Smooth muscle cell (in vitro differentiated cells): ENCODE results near the gene DMD. TPM values are rescaled to one million over a fixed set of nuclear protein-coding genes. Genes with fewer than 3 reads are reported as not detected.

ENCODE experiments used
- DNase-seq: peaks from one replicate; lab custom pipeline; 2025; ENCODE audit not compliant: unreplicated experiment; lab: John Stamatoyannopoulos, UW
- H2AFZ ChIP-seq: fragments of 200-600 bp; sonication (generic); 2 replicates; pipeline ENCODE4 v1.6.0; 2016; ENCODE audit warnings: antibody characterized with exemption, low read depth, mild to moderate bottlenecking
- H3F3A ChIP-seq: fragments of 200-600 bp; sonication (generic); 2 replicates; pipeline ENCODE4 v1.6.0; 2017; ENCODE audit warnings: antibody characterized with exemption, low read depth
- H3K27ac ChIP-seq: fragments of 200-600 bp; sonication (generic); 2 replicates; pipeline ENCODE4 v1.5.1; 2016; ENCODE audit warnings: low read depth, mild to moderate bottlenecking
- H3K27me3 ChIP-seq: fragments of 200-600 bp; sonication (generic); 2 replicates; pipeline ENCODE4 v1.6.1; 2016; ENCODE audit warnings: low read depth, mild to moderate bottlenecking
- H3K36me3 ChIP-seq: fragments of 200-600 bp; sonication (generic); 2 replicates; pipeline ENCODE4 v1.5.1; 2016; ENCODE audit warnings: low read depth
- H3K4me1 ChIP-seq: fragments of 200-600 bp; sonication (generic); 2 replicates; pipeline ENCODE4 v1.5.1; 2016; ENCODE audit warnings: low read depth
- H3K4me2 ChIP-seq: fragments of 200-600 bp; sonication (generic); 2 replicates; pipeline ENCODE4 v1.6.0; 2016; ENCODE audit warnings: mild to moderate bottlenecking
- H3K4me3 ChIP-seq: fragments of 200-600 bp; sonication (generic); 2 replicates; pipeline ENCODE4 v1.5.1; 2016; ENCODE audit warnings: mild to moderate bottlenecking
- H3K79me2 ChIP-seq: fragments of 200-600 bp; sonication (generic); 2 replicates; pipeline ENCODE4 v1.6.0; 2016; ENCODE audit warnings: low read depth, mild to moderate bottlenecking
- H3K9ac ChIP-seq: fragments of 200-600 bp; sonication (generic); 2 replicates; pipeline ENCODE4 v1.6.0; 2016; ENCODE audit warnings: low read depth
- H3K9me3 ChIP-seq: fragments of 200-600 bp; sonication (generic); replicated peaks from 2 replicates; pipeline ENCODE4 v1.5.1; 2016; ENCODE audit warnings: low read depth
- H4K20me1 ChIP-seq: fragments of 200-600 bp; sonication (generic); 2 replicates; pipeline ENCODE4 v1.6.0; 2016; ENCODE audit warnings: low read depth
- WGBS: methylation state at CpG from one replicate; pipeline ENCODE4 v1.1.7; 2016; ENCODE audit warnings: low lambda C conversion rate; 5-methylcytosine and 5-hydroxymethylcytosine counted together
- polyA plus RNA-seq: library from polyadenylated mRNA; unstranded; fragments of >200 nt; fragmentation: Nextera tagmentation; extraction: Ambion mirVana; gene quantifications from 2 replicates; pipeline ENCODE4 v1.2.1, GENCODE V29; 2016
- total RNA-seq: library from RNA; depleted of rRNA; stranded (reverse); fragments of >200 nt; gene quantifications from 2 replicates; pipeline ENCODE4 v1.2.3, GENCODE V29; 2014
- TF ChIP-seq, protein P1 (sequence below): fragments of 200-600 bp; sonication (generic); IDR thresholded peaks from 2 replicates; pipeline ENCODE4 v1.5.1; 2017; ENCODE audit warnings: borderline replicate concordance, mild to moderate bottlenecking, antibody characterized with exemption; ENCODE audit not compliant: insufficient read depth, poor library complexity, severe bottlenecking

Gene DMD
- total and polyA plus RNA-seq, 2 experiments from 2014 or later: 12.3 to 12.6 TPM

DNA sequence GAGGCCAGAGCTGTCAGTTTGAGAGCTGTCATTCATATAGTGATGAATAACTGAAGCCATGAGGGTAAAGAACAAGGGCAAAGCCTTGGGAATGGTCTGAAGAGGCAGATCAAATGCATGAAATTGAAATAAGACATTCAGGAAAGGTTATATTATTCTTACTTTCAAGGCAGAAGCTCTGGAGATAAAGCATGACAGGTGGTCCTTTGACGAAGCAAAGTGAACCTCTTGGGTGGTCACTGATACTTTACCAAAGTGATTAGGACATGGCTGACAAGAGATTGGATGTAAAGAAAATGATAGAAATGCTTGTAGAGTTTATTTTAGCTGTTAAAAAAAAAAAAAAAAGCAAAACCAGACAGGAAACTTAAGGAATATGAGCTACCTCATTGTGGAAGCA, 1505.5 kb downstream of the DMD start:
- Histone ChIP-seq H2AFZ (no peak overlapping the region), H4K20me1 (no peaks in the 10 kb centered on the region), H3F3A (no peaks in the 10 kb centered on the region), H3K4me3 (no peak overlapping the region), H3K4me1 (no peaks in the 10 kb centered on the region), H3K4me2 (no peak overlapping the region), H3K36me3 (no peaks in the 10 kb centered on the region), H3K27me3 (no peaks in the 10 kb centered on the region), H3K27ac (no peak overlapping the region), H3K9me3 (no peaks in the 10 kb centered on the region), H3K9ac (no peak overlapping the region), H3K79me2 (no peaks in the 10 kb centered on the region)
- TF ChIP-seq, protein P1, sequence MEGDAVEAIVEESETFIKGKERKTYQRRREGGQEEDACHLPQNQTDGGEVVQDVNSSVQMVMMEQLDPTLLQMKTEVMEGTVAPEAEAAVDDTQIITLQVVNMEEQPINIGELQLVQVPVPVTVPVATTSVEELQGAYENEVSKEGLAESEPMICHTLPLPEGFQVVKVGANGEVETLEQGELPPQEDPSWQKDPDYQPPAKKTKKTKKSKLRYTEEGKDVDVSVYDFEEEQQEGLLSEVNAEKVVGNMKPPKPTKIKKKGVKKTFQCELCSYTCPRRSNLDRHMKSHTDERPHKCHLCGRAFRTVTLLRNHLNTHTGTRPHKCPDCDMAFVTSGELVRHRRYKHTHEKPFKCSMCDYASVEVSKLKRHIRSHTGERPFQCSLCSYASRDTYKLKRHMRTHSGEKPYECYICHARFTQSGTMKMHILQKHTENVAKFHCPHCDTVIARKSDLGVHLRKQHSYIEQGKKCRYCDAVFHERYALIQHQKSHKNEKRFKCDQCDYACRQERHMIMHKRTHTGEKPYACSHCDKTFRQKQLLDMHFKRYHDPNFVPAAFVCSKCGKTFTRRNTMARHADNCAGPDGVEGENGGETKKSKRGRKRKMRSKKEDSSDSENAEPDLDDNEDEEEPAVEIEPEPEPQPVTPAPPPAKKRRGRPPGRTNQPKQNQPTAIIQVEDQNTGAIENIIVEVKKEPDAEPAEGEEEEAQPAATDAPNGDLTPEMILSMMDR: no peak
- DNase-seq: no peak
- 91% methylated on average over 1 of the region's 1 CpG for WGBS

DNA sequence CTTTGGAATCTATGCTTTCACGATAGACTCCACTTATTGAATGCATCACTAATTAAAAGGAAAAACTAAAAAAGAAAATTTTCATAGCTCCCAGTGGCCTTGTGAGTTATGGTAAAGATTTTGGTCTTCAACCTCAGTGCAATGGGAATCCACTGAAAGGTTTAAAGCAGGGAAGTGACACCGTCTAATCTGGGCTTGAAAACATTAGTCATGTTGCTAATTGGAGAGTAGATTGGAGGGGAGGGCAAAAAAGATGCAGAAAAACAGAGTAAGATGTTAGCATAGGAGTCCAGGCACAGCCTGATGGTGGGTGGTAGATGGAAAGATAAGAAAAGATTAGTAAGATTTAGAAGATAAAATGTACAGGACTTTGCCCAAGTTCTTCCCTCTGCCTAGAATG, 1506.4 kb downstream of the DMD start:
- H3K4me3 ChIP-seq: no peak overlapping the region
- no peaks in the 10 kb centered on the region for H3K4me1 ChIP-seq
- no peaks in the 10 kb centered on the region for H3F3A ChIP-seq
- TF ChIP-seq, protein P1: no peak
- H3K36me3 ChIP-seq: no peaks in the 10 kb centered on the region
- no peak overlapping the region for H3K4me2 ChIP-seq
- H4K20me1 ChIP-seq: no peaks in the 10 kb centered on the region
- no peaks in the 10 kb centered on the region for H3K79me2 ChIP-seq
- H3K27ac ChIP-seq: no peak overlapping the region
- DNase-seq: no peak
- no peak overlapping the region for H2AFZ ChIP-seq
- WGBS: 60% methylated on average over 2 of the region's 2 CpGs
- H3K9ac ChIP-seq: no peak overlapping the region
- no peaks in the 10 kb centered on the region for H3K9me3 ChIP-seq
- no peaks in the 10 kb centered on the region for H3K27me3 ChIP-seq

DNA sequence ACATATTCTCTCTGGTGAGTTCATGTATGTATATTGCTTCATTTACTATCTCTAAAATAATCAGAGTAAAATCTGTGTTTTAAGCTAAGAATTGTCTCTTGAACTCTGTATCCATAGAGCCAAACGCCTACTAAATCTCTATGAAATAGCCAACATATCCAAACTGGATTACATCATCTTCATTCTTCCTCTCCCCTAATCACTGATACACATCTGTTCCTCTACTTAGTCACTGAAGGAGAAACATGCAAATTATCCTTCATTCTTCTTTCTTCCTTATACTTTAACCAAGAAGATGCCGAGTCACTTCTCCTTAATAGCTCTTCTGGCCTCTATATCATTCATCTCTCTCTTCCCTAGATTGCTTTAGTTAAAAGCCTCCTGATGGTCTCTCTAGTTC, 1509.1 kb downstream of the DMD start:
- no peak for DNase-seq
- H3K4me1 ChIP-seq: no peaks in the 10 kb centered on the region
- TF ChIP-seq, protein P1: no peak

DNA sequence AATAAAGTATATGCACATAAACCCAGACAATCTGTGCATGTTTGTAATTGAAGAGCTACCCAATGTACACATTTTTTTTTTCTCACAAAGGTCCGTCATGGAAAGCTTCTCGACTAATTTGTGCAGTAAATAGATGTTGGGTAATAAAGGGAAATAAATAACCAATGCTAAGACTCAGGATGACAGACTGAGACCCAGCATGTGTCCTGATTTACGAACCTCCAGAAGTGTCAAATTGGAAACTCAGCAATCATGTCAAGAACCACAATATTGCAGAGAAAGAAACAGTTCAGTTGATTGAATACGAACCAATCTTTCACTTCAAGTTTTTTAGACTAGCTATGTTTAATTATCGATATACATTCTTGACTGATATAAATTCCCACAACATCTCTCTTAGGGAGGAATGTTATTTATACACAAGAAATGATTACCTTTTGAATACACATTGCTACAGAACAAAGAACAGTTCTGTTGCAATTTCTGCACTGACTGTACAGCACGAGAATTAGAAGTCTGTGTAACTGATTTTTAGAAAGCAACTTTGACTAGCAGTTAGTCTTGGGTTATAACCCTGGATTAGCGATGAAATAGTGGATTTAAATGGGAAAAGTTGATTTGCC, 1513.9 kb downstream of the DMD start:
- peaks cover 9% of the 10 kb centered on the region for H3K9me3 ChIP-seq
- no peaks in the 10 kb centered on the region for H3K36me3 ChIP-seq
- no peaks in the 10 kb centered on the region for H4K20me1 ChIP-seq
- H3F3A ChIP-seq: no peaks in the 10 kb centered on the region
- H3K4me1 ChIP-seq: no peaks in the 10 kb centered on the region
- H3K27me3 ChIP-seq: no peaks in the 10 kb centered on the region
- WGBS: 68% methylated on average over 7 of the region's 7 CpGs
- TF ChIP-seq, protein P1: no peak
- H3K79me2 ChIP-seq: no peaks in the 10 kb centered on the region
- no peak overlapping the region for H3K9ac ChIP-seq
- no peak overlapping the region for H3K4me3 ChIP-seq
- no peak overlapping the region for H2AFZ ChIP-seq
- no peak for DNase-seq
- no peak overlapping the region for H3K4me2 ChIP-seq
- H3K27ac ChIP-seq: no peak overlapping the region

More for the DNA sequence above, 1509.1 kb downstream of the DMD start:
- Histone ChIP-seq H3K36me3 (no peaks in the 10 kb centered on the region), H2AFZ (no peak overlapping the region), H3K9ac (no peak overlapping the region), H3K79me2 (no peaks in the 10 kb centered on the region), H3K4me2 (no peak overlapping the region), H3F3A (no peaks in the 10 kb centered on the region), H4K20me1 (no peaks in the 10 kb centered on the region), H3K9me3 (no peaks in the 10 kb centered on the region), H3K4me3 (no peak overlapping the region), H3K27ac (no peak overlapping the region), H3K27me3 (no peaks in the 10 kb centered on the region)
- WGBS: 56% methylated on average over 2 of the region's 2 CpGs
